CD14-positive monocyte (primary cell): ENCODE data around the gene CCM2. TPM values are rescaled to one million over a fixed set of nuclear protein-coding genes. Genes with fewer than 3 reads are reported as not detected.

Source experiments
- DNase-seq, 3 donors: peaks; one replicate each; pipeline ENCODE4 v3.0.0-alpha.2; 2011 to 2022
- H2AFZ ChIP-seq: 2 replicates; pipeline ENCODE4 v1.6.0; 2012; ENCODE audit warnings: mild to moderate bottlenecking, low read depth, low read length, inconsistent platforms; ENCODE audit not compliant: insufficient read depth, poor library complexity, severe bottlenecking
- H3K27ac ChIP-seq, 2 donors: 1 replicate in 1 of 2; 2 replicates in 1 of 2; pipeline ENCODE4 v1.5.1; 2012 to 2013; ENCODE audit warnings: low read length in 2 of 2, control low read depth in 1 of 2, inconsistent platforms in 1 of 2, low read depth in 1 of 2, mild to moderate bottlenecking in 1 of 2
- H3K27me3 ChIP-seq, 2 donors: one replicate each; pipeline versions ENCODE4 v1.6.0 to v1.6.1; 2011 to 2013; ENCODE audit warnings: low read length in 2 of 2; ENCODE audit not compliant: control insufficient read depth in 2 of 2, insufficient read depth in 2 of 2
- H3K36me3 ChIP-seq, 2 donors: replicated peaks in 1 of 2; 1 replicate in 1 of 2; 2 replicates in 1 of 2; pipeline versions ENCODE4 v1.5.1 to v1.6.1; 2012 to 2013; ENCODE audit warnings: low read length in 2 of 2, control low read depth in 1 of 2, inconsistent platforms in 1 of 2, mild to moderate bottlenecking in 1 of 2; ENCODE audit not compliant: insufficient read depth in 2 of 2, control insufficient read depth in 1 of 2
- H3K4me1 ChIP-seq, 2 donors: 1 replicate in 1 of 2; 2 replicates in 1 of 2; pipeline versions ENCODE4 v1.5.1 to v1.6.1; 2012 to 2013; ENCODE audit warnings: low read length in 2 of 2, control low read depth in 1 of 2, inconsistent platforms in 1 of 2, mild to moderate bottlenecking in 1 of 2, moderate library complexity in 1 of 2; ENCODE audit not compliant: insufficient read depth in 2 of 2, control insufficient read depth in 1 of 2
- H3K4me2 ChIP-seq: replicated peaks from 2 replicates; pipeline ENCODE3; 2012; ENCODE audit warnings: low read length, moderate library complexity, mild to moderate bottlenecking; ENCODE audit not compliant: poor library complexity, severe bottlenecking; ENCODE audit errors: extremely low read depth
- H3K4me3 ChIP-seq, 3 experiments: fragments of 200-600 bp in 1 of 3; sonication (generic) in 1 of 3; replicated peaks in 1 of 3; 1 replicate in 2 of 3; 2 replicates in 1 of 3; pipeline ENCODE4 v1.5.1; 2011 to 2013; ENCODE audit warnings: low read length in 3 of 3, mild to moderate bottlenecking in 3 of 3, control low read depth in 2 of 3, low read depth in 2 of 3, inconsistent platforms in 1 of 3, moderate library complexity in 1 of 3
- H3K79me2 ChIP-seq: 2 replicates; pipeline ENCODE4 v1.6.0; 2012; ENCODE audit warnings: mild to moderate bottlenecking, control low read depth, inconsistent platforms, low read length, moderate library complexity; ENCODE audit not compliant: insufficient read depth
- H3K9ac ChIP-seq: 2 replicates; pipeline ENCODE4 v1.6.0; 2017; ENCODE audit warnings: low read length, mild to moderate bottlenecking; ENCODE audit not compliant: insufficient read depth, poor library complexity, severe bottlenecking
- H3K9me3 ChIP-seq, 2 donors: replicated peaks in 1 of 2; 1 replicate in 1 of 2; 2 replicates in 1 of 2; pipeline versions ENCODE4 v1.5.1 to v1.6.1; 2012 to 2013; ENCODE audit warnings: low read length in 2 of 2, control low read depth in 1 of 2; ENCODE audit not compliant: control insufficient read depth in 1 of 2, insufficient read depth in 1 of 2
- H4K20me1 ChIP-seq: 2 replicates; pipeline ENCODE4 v1.6.0; 2012; ENCODE audit warnings: mild to moderate bottlenecking, low read length, control low read depth, moderate library complexity; ENCODE audit not compliant: insufficient read depth
- H3K27ac Mint-ChIP-seq, 7 donors: one replicate each; pipeline ENCODE4 v1.8.0; 2020; ENCODE audit warnings: mild to moderate bottlenecking in 7 of 7, mixed read lengths in 7 of 7, moderate library complexity in 6 of 7, inconsistent platforms in 2 of 7
- H3K27me3 Mint-ChIP-seq, 3 donors: one replicate each; pipeline ENCODE4 v1.8.0; 2021 to 2022; ENCODE audit warnings: low read depth in 3 of 3, mild to moderate bottlenecking in 3 of 3, mixed read lengths in 3 of 3, moderate library complexity in 3 of 3, inconsistent platforms in 1 of 3
- H3K36me3 Mint-ChIP-seq, 2 donors: one replicate each; pipeline ENCODE4 v1.8.0; 2020; ENCODE audit warnings: mixed read lengths in 2 of 2, inconsistent platforms in 1 of 2, mild to moderate bottlenecking in 1 of 2
- H3K4me1 Mint-ChIP-seq: one replicate; pipeline ENCODE4 v1.8.0; 2020; ENCODE audit warnings: mild to moderate bottlenecking, mixed read lengths
- H3K4me3 Mint-ChIP-seq, 2 donors: one replicate each; pipeline ENCODE4 v1.8.0; 2020; ENCODE audit warnings: mild to moderate bottlenecking in 2 of 2, mixed read lengths in 2 of 2, moderate library complexity in 1 of 2
- H3K9me3 Mint-ChIP-seq, 7 donors: one replicate each; pipeline ENCODE4 v1.8.0; 2020 to 2022; ENCODE audit warnings: mixed read lengths in 7 of 7, mild to moderate bottlenecking in 6 of 7, moderate library complexity in 6 of 7, inconsistent platforms in 2 of 7
- WGBS: methylation state at CpG from one replicate; pipeline ENCODE4 v1.1.5; 2013; ENCODE audit warnings: missing lambda C conversion rate; ENCODE audit not compliant: insufficient coverage; 5-methylcytosine and 5-hydroxymethylcytosine counted together
- intact Hi-C, 2 donors: fragments of 100-400 bp; cut with micrococcal nuclease; formaldehyde crosslinking; loops; one replicate each; pipeline versions ENCODE4 v1.15.0 to v1.15.1; 2023
- polyA plus RNA-seq, 3 donors: library from polyadenylated mRNA; depleted of rRNA in 1 of 3; unstranded in 2 of 3; stranded (reverse) in 1 of 3; fragments of 300-500 nt in 2 of 3; fragments of >200 nt in 1 of 3; fragmentation: Illumina TruSeq in 2 of 3; gene quantifications; 1 replicate in 2 of 3; 2 replicates in 1 of 3; pipeline ENCODE4 v1.2.3, GENCODE V29; 2012 to 2021
- TF ChIP-seq, protein P1 (sequence below): fragments of 200-600 bp; IDR thresholded peaks from one replicate; pipeline ENCODE4 v1.8.0; 2022; ENCODE audit warnings: antibody characterized with exemption, mild to moderate bottlenecking

Gene CCM2
- polyA plus RNA-seq, 3 donors = 38.5 to 102 (median 51.4) TPM

DNA sequence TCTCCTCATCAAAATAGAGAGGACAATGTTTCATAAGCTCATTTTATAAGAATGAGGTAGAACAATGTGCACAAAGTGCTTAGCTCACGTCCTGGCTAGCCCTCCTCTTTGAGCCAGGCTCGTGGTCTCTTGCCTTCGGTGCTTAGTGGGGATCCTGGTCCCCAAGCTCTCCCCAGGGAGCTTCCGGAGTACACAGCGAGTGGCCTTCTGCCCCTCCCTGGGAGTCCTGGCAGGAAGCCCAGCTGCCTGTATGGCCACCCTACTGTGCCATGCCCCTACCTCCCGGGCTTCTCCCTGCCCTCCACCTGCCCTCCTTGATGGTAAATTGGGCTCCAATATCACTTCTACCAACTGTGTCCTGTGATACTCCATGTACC is 22.1 kb upstream of the CCM2 start:
- WGBS = 2% methylated on average over 5 of the region's 6 CpGs
- H3K27me3 Mint-ChIP-seq = peaks cover 0 to 6% (median 0%) of the 10 kb centered on the region in 3 donors
- peak in 1 of 3 donors; percentile 47 for DNase-seq
- H3K4me1 Mint-ChIP-seq = peaks cover 53% of the 10 kb centered on the region
- H3K27ac Mint-ChIP-seq = peak overlapping the region; percentile 99 to 100 (median 99)
- TF ChIP-seq, protein P1, sequence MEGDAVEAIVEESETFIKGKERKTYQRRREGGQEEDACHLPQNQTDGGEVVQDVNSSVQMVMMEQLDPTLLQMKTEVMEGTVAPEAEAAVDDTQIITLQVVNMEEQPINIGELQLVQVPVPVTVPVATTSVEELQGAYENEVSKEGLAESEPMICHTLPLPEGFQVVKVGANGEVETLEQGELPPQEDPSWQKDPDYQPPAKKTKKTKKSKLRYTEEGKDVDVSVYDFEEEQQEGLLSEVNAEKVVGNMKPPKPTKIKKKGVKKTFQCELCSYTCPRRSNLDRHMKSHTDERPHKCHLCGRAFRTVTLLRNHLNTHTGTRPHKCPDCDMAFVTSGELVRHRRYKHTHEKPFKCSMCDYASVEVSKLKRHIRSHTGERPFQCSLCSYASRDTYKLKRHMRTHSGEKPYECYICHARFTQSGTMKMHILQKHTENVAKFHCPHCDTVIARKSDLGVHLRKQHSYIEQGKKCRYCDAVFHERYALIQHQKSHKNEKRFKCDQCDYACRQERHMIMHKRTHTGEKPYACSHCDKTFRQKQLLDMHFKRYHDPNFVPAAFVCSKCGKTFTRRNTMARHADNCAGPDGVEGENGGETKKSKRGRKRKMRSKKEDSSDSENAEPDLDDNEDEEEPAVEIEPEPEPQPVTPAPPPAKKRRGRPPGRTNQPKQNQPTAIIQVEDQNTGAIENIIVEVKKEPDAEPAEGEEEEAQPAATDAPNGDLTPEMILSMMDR = no peak
- Histone ChIP-seq H3K27ac (peak overlapping the region; percentile 99 to 100), H3K4me1 (peaks cover 56 to 70% of the 10 kb centered on the region in 2 donors), H3K9me3 (no peaks in the 10 kb centered on the region), H4K20me1 (peaks cover 41% of the 10 kb centered on the region), H3K9ac (peak overlapping the region; percentile 95), H2AFZ (no peak overlapping the region), H3K79me2 (peaks cover 81% of the 10 kb centered on the region), H3K4me2 (peak overlapping the region; percentile 100), H3K27me3 (no peaks in the 10 kb centered on the region), H3K4me3 (peak overlapping the region; percentile 82 to 99 (median 90)), H3K36me3 (peaks cover 46 to 54% of the 10 kb centered on the region in 2 donors)
- no peaks in the 10 kb centered on the region for H3K9me3 Mint-ChIP-seq
- peak overlapping the region; percentile 97 for H3K4me3 Mint-ChIP-seq
- intact Hi-C loops = loop anchor here (5.0 to 10.0 kb wide), 3 partner anchors 47 to 157 kb away; partner anchors contain the start of gene TBRG4 (in 1 of the 2)
- peaks cover 52 to 61% of the 10 kb centered on the region in 2 donors for H3K36me3 Mint-ChIP-seq

DNA sequence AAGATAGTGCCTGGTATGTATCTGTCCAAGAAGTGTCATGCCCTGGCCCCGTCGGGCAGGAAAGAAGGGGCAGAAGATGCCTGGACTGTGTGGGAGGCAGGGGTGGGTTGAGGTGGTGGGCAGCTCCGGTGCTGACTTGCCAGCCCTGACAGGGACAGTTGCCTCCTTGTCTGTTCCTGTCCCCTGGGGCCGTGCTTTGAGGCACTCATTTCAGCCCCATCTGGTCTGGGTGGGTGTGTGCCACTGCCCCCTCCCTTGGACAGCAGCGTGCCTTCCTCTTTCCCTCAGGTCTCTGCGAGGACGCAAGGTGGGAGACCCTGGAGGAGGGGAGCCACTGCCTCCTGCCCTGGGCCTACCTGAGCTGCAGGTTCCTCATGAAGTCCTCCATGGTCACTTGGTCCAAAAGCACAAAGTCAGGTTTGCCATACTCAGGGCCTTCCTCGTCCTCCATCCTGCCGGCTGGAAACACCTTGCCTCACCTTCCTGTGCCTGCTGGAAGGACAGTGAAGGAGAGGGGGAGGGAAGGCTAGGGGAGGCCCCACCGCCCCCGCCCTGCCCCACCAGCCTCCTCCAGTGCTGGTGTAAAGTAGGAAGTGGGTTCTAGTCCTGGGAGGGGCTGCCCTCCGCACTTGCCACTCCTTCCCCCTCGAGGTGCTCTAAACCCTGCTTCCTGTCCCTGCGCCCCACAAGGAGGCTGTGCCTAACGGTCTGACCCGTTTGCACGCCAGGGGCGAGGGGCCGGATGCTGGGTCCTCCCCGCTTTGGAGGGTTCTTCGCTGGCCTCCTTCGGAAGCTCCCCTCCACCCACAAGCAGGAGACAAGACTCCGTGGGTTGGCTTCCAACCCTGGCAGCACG is 21.3 kb upstream of the CCM2 start, which contains the start of gene MYO1G:
Gene MYO1G (minus strand): TSS at position 505 of the 856 bp plus-strand sequence. CDS start 54 bp downstream, at position 451.
- Mint-ChIP-seq H3K4me3 (peak within 1 kb of the TSS; percentile 97), H3K36me3 (peaks cover 53 to 61% of the 10 kb centered on the region in 2 donors), H3K27ac (peak within 1 kb of the TSS; percentile 99 to 100 (median 99)), H3K9me3 (no peaks in the 10 kb centered on the region), H3K27me3 (peaks cover 0 to 6% (median 0%) of the 10 kb centered on the region in 3 donors), H3K4me1 (peaks cover 58% of the 10 kb centered on the region)
- peaks cover 37% of the 10 kb centered on the region for H4K20me1 ChIP-seq
- H3K79me2 ChIP-seq = peaks cover 76% of the 10 kb centered on the region
- peak within 1 kb of the TSS; percentile 82 to 99 (median 90) for H3K4me3 ChIP-seq
- H3K4me2 ChIP-seq = peak within 1 kb of the TSS; percentile 100
- peak within 1 kb of the TSS; percentile 95 for H3K9ac ChIP-seq
- 3% methylated on average over 11 of the region's 24 CpGs for WGBS
- TF ChIP-seq, protein P1 = no peak
- intact Hi-C loops = loop anchor here (5.0 to 10.0 kb wide), 3 partner anchors 46 to 156 kb away; partner anchors contain the start of gene TBRG4 (in 1 of the 2)
- H2AFZ ChIP-seq = no peak within 1 kb of the TSS
- peaks cover 56 to 72% of the 10 kb centered on the region in 2 donors for H3K4me1 ChIP-seq
- H3K36me3 ChIP-seq = peaks cover 46 to 54% of the 10 kb centered on the region in 2 donors
- no peaks in the 10 kb centered on the region for H3K27me3 ChIP-seq
- no peaks in the 10 kb centered on the region for H3K9me3 ChIP-seq
- DNase-seq = peak; percentile 93 to 95 (median 94)
- H3K27ac ChIP-seq = peak within 1 kb of the TSS; percentile 99 to 100
